Endodermal cell (in vitro differentiated cells): ENCODE measurements around the gene SOX6. TPM values are rescaled to one million over a fixed set of nuclear protein-coding genes. Genes with fewer than 3 reads are reported as not detected.

Experiments used
- DNase-seq: peaks from one replicate; pipeline ENCODE4 v3.0.0-alpha.2; 2017
- H3K27ac ChIP-seq: 2 replicates; pipeline ENCODE4 v1.5.1; 2013; ENCODE audit warnings: mild to moderate bottlenecking, low read depth, low read length, moderate library complexity
- H3K27me3 ChIP-seq: 2 replicates; pipeline ENCODE4 v1.6.1; 2013; ENCODE audit warnings: mild to moderate bottlenecking, low read length, moderate library complexity; ENCODE audit not compliant: insufficient read depth, control insufficient read depth, poor library complexity, severe bottlenecking
- H3K36me3 ChIP-seq: 2 replicates; pipeline ENCODE4 v1.7.0; 2013; ENCODE audit warnings: mild to moderate bottlenecking, low read length, moderate library complexity; ENCODE audit not compliant: control insufficient read depth, insufficient read depth
- H3K4me1 ChIP-seq: one replicate; pipeline ENCODE4 v1.7.0; 2013; ENCODE audit warnings: low read length; ENCODE audit not compliant: control insufficient read depth, insufficient read depth
- H3K4me3 ChIP-seq: 2 replicates; pipeline ENCODE4 v1.5.1; 2013; ENCODE audit warnings: mild to moderate bottlenecking, low read length, moderate library complexity
- H3K9ac ChIP-seq: 2 replicates; pipeline ENCODE4 v1.6.1; 2013; ENCODE audit warnings: mild to moderate bottlenecking, low read length, moderate library complexity; ENCODE audit not compliant: poor library complexity, severe bottlenecking; ENCODE audit errors: extremely low read depth
- H3K9me3 ChIP-seq: 2 replicates; pipeline ENCODE4 v1.6.1; 2013; ENCODE audit warnings: mild to moderate bottlenecking, low read length, moderate library complexity; ENCODE audit not compliant: control insufficient read depth
- H3K27ac Mint-ChIP-seq: 2 replicates; pipeline ENCODE4 v1.8.0; 2020; ENCODE audit warnings: mixed read lengths
- H3K27me3 Mint-ChIP-seq: 2 replicates; pipeline ENCODE4 v1.8.0; 2021; ENCODE audit warnings: mild to moderate bottlenecking, mixed read lengths; ENCODE audit not compliant: insufficient read depth
- H3K36me3 Mint-ChIP-seq: 2 replicates; pipeline ENCODE4 v1.8.0; 2020; ENCODE audit warnings: low read depth, mixed read lengths
- H3K4me1 Mint-ChIP-seq: 2 replicates; pipeline ENCODE4 v1.8.0; 2020; ENCODE audit warnings: mixed read lengths
- H3K4me3 Mint-ChIP-seq: 2 replicates; pipeline ENCODE4 v1.8.0; 2020; ENCODE audit warnings: mild to moderate bottlenecking, moderate library complexity, mixed read lengths
- H3K9me3 Mint-ChIP-seq: 2 replicates; pipeline ENCODE4 v1.8.0; 2020; ENCODE audit warnings: mild to moderate bottlenecking, mixed read lengths
- WGBS, 2 experiments: methylation state at CpG; one replicate each; pipeline versions ENCODE4 v1.1.5 to v1.1.7; 2013; ENCODE audit warnings: missing lambda C conversion rate in 2 of 2, mixed read lengths in 1 of 2; ENCODE audit not compliant: insufficient coverage in 1 of 2, insufficient read length in 1 of 2; 5-methylcytosine and 5-hydroxymethylcytosine counted together
- total RNA-seq, 2 donors: library from RNA; stranded (reverse); fragmentation: NEBNext Ultra II Directional in 1 of 2; extraction: Animal tissue kit (Norgen Biotek cat#: 25700) in 1 of 2; gene quantifications; 2 replicates in 1 of 2; 3 replicates in 1 of 2; pipeline ENCODE4 v1.2.1, GENCODE V29; 2021
- TF ChIP-seq, protein P1 (sequence below): fragments of 200-600 bp; sonication (generic); conservative IDR thresholded peaks from 2 replicates; pipeline ENCODE4 v1.5.0; 2021; ENCODE audit warnings: antibody characterized with exemption, mild to moderate bottlenecking

The SOX6 gene
- total RNA-seq, 2 donors from 2014 or later: 0.13 to 0.20 TPM

DNA sequence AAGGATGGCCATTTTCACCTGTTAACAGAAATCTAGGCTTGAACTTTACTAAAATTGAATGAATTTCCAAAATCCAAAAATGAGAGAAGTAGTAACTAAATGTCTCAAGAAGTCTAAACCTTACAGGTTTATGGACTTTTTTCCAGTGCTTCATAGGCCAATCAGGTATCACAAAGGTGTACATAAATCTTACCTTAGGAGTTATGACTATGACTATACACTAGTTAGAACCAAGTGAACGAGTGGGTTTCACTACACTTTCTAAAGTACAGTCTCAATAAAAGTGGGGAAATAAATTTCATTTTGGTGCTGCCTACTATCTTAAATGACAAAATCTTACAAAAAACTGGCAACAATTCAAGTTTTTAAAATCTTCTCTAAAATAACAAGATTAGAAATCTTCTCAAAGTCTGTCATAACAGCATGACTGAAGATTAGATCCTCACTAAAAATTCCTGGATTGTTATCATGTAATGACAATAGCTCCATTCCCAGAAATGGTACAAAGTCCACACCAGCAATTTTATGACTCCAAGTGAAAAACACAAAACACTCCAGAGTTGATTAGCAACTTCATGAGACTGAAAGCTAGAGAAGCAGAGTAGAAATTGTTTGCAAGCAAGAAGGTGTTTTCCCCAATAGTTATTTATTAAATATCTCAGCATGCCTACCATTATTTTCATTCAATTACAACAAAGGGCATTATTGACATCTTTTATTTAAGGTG is 20.9 kb downstream of the SOX6 start:
- Histone ChIP-seq H3K9ac (no peak overlapping the region), H3K27ac (no peak overlapping the region), H3K27me3 (no peaks in the 10 kb centered on the region), H3K36me3 (no peaks in the 10 kb centered on the region), H3K4me1 (no peaks in the 10 kb centered on the region), H3K9me3 (no peaks in the 10 kb centered on the region), H3K4me3 (no peak overlapping the region)
- H3K36me3 Mint-ChIP-seq: no peaks in the 10 kb centered on the region
- H3K9me3 Mint-ChIP-seq: no peaks in the 10 kb centered on the region
- H3K27me3 Mint-ChIP-seq: no peaks in the 10 kb centered on the region
- 100% methylated on average over 1 of the region's 1 CpG; no CpG with 5 or more reads in 1 of the 2 experiments for WGBS, 2 experiments
- H3K4me1 Mint-ChIP-seq: no peaks in the 10 kb centered on the region
- no peak overlapping the region for H3K4me3 Mint-ChIP-seq
- TF ChIP-seq, protein P1, sequence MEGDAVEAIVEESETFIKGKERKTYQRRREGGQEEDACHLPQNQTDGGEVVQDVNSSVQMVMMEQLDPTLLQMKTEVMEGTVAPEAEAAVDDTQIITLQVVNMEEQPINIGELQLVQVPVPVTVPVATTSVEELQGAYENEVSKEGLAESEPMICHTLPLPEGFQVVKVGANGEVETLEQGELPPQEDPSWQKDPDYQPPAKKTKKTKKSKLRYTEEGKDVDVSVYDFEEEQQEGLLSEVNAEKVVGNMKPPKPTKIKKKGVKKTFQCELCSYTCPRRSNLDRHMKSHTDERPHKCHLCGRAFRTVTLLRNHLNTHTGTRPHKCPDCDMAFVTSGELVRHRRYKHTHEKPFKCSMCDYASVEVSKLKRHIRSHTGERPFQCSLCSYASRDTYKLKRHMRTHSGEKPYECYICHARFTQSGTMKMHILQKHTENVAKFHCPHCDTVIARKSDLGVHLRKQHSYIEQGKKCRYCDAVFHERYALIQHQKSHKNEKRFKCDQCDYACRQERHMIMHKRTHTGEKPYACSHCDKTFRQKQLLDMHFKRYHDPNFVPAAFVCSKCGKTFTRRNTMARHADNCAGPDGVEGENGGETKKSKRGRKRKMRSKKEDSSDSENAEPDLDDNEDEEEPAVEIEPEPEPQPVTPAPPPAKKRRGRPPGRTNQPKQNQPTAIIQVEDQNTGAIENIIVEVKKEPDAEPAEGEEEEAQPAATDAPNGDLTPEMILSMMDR: no peak
- no peak for DNase-seq
- H3K27ac Mint-ChIP-seq: no peak overlapping the region

DNA sequence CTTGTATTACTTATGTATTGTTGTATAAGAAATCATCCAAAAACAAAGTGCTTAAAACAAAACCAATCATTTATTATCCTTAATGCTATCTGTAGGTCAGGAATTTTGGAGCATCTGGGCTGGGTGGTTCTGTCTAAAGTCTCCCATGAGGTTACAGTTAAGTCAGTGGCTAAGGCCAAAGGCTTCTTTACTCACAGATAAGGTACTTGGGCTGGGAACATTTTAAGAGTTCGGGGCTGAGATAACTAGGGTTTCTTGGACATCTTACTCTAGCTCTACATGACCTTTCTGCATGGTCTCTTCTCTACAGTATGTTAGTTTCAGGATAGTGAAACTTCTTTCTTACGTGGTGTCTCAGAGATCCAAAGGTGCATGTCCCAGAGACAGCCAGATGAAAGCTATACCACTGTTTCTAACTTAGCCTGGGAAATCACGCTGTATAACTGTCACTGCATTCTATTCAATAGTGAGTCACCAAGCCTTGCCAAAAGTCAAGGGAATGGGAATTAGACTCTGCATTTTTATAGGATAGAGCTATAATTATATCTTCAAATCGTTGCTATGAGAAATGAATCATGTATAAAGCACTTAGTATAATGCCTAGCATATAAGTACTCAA is 29.6 kb downstream of the SOX6 start:
- Histone ChIP-seq H3K27ac (no peak overlapping the region), H3K4me1 (no peaks in the 10 kb centered on the region), H3K9me3 (no peaks in the 10 kb centered on the region), H3K4me3 (no peak overlapping the region), H3K36me3 (no peaks in the 10 kb centered on the region), H3K9ac (no peak overlapping the region), H3K27me3 (no peaks in the 10 kb centered on the region)
- Mint-ChIP-seq H3K4me1 (no peaks in the 10 kb centered on the region), H3K9me3 (no peaks in the 10 kb centered on the region), H3K27ac (no peak overlapping the region), H3K36me3 (no peaks in the 10 kb centered on the region), H3K4me3 (no peak overlapping the region), H3K27me3 (no peaks in the 10 kb centered on the region)
- WGBS, 2 experiments: 95 to 100% methylated on average over 1 to 4 of the region's 4 CpGs
- no peak for DNase-seq
- TF ChIP-seq, protein P1: no peak

DNA sequence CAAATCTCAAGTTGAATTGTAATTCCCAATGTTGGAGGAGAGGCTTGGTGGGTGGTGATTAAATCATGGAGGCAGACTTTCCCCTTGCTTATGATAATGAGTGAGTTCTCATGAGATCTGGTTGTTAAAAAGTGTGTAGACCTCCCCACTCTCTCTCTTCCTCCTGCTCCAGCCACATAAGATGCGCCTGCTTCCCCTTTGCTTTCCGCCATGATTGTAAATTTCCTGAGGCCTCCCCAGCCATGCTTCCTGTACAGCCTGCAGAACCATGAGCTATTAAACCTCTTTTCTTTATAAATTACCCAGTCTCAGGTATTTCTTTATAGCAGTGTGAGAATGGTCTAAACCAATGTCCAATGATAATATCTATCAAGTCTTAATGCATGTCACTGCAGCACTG is 34.2 kb downstream of the SOX6 start:
- Mint-ChIP-seq H3K27me3 (no peaks in the 10 kb centered on the region), H3K4me3 (no peak overlapping the region), H3K36me3 (no peaks in the 10 kb centered on the region), H3K4me1 (no peaks in the 10 kb centered on the region), H3K9me3 (no peaks in the 10 kb centered on the region), H3K27ac (no peak overlapping the region)
- Histone ChIP-seq H3K27me3 (no peaks in the 10 kb centered on the region), H3K9me3 (no peaks in the 10 kb centered on the region), H3K4me3 (no peak overlapping the region), H3K27ac (no peak overlapping the region), H3K4me1 (no peaks in the 10 kb centered on the region), H3K36me3 (no peaks in the 10 kb centered on the region), H3K9ac (no peak overlapping the region)
- WGBS, 2 experiments: 87% methylated on average over 2 of the region's 2 CpGs; no CpG with 5 or more reads in 1 of the 2 experiments
- DNase-seq: no peak
- TF ChIP-seq, protein P1: no peak
